GM18951 (cell line): ENCODE data around the gene AREG.

ENCODE experiments used
- POLR2A ChIP-seq: IDR thresholded peaks from 4 replicates; pipeline ENCODE4 v1.6.1; 2011; ENCODE audit warnings: mild to moderate bottlenecking; ENCODE audit not compliant: insufficient read length, insufficient read depth; ENCODE audit errors: extremely low read depth
- in situ Hi-C: fragments of 300-500 bp; cut with MboI; formaldehyde crosslinking; loops from one replicate; pipeline ENCODE4 v1.12.0; 2022; ENCODE audit warnings: low sequenced_read_pairs, mixed read lengths, inconsistent platforms; ENCODE audit not compliant: unreplicated experiment

Gene AREG

DNA sequence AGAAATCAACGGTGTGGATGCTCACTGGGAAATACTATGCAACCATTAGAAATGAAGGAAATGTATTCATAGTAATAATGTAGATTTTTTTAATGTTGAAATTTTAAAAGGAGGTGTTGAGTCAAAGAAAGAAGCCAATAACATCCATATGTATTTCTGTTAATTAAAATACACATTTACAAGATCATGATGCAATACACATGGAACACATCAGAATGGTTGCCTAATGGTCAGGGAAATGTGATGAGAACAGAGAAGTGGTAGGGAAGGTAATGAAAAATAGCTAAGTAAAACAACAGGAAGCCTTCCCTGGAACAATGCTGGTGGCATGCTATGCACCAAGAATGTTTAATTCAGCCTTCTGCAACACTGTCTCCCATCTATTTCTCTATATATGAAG, 18.2 kb downstream of the AREG start:
- in situ Hi-C loops, result no loop called here
- TF ChIP-seq POLR2A, result no peak

- in situ Hi-C loops, result no loop called here
- no peak for TF ChIP-seq POLR2A
These were observed 19.4 kb downstream of the AREG start for GRCh38 chr4:74464291-74464690.

DNA sequence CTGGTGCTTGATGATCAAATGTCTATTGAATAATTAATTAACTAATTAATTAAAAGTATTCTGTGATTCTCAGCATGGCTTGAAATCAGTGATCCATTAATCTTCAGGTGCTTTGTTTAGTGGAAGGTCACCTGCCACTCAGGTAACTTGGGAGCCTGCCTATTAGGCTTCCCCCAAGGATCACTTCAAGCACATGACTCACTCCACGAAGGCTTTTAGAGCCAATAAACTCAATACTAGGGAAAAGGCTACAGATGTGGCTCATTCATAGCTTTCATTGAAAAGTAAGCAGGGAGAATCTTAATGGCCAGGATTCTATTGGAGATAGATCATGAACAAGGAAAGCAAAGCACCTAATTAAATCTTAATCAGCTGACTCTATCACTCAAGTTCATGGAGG, 21.3 kb downstream of the AREG start:
- in situ Hi-C loops, result no loop called here

DNA sequence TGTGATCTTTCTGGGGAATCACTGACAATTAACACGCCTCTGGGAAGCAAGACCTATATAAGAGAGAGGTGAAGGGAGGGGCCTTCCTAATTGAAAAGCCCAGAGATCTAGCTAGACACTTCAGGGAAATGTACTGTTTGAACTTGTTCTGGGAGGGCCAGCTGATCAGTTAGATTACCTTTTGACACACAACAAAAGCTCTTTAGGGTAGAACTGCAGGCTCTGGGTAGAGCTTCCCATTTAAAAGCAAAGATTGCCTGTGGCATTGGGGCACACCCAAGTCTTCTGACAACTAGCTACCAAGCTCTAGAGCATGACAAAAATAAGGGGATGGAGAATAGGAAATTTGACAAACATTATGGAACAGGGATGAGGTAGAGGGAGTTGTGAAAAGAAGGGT, 26.3 kb downstream of the AREG start:
- TF ChIP-seq POLR2A, result no peak
- in situ Hi-C loops, result no loop called here

More for the DNA sequence above, 21.3 kb downstream of the AREG start:
- no peak for TF ChIP-seq POLR2A

DNA sequence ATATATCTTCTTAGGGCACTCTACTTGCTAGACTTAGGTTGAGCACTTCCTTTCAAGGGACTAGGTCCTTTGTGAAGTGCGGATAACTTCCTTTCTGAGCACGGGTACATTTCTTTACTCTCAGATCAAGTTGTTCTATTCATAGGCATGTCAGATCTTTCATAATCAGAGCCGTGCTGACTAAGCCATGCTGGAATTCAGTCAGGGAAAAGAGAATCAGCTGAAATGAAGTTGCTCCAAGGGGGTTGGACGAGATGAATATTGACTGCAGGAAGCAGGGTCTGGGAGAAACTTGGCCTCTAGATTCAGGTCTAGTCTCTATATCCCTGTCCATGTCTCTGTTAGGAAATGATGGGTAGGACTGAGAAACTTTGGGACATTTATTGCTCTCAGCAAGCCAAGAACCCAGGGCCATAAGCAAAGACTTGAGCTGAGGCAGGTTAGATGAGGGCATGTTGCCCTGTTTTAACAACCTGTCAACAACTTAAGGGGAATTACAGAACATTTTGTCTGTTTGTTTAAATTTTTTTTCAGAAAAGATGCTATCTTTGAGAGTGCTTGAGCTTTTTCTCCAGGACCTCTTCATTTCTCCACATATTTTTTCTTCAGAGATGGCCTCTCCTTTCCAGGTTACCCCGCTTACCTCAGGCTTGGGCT, 28.3 kb downstream of the AREG start:
- TF ChIP-seq POLR2A, result no peak
- in situ Hi-C loops, result no loop called here

DNA sequence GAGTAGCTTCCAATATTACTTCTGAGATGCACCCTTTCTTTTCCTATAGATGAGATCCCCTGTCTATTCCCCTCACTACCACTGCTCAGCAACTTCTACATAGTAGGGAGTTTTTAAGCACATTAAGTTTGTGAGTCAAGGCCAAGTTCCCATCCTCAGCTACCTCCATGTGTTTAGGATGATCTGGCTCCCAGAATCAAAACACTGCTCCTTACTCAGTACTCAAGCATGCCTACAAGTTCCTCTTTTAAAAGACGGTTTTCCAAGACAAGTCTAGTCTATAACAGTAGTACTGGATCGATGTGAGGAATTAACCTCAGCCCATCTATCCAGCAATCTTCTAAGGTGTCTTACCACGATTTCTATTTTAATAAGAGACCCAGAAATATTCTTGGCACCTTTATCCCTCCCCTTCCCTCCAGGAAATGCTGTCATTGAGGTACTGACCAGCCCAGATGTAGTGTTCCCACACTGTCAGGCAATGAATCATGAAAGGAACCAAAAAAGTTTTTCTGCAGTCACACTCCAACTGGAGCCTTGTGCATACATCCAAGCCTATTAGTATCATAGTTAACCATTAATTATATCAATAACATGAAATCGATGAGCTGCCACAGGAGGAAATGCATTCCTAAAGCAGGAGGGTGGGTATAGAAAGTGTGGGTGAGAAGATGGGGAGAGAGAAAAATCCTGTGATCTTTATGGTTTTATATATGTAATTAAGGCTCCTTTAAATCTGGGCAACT, 29.6 kb downstream of the AREG start:
- TF ChIP-seq POLR2A, result no peak
- in situ Hi-C loops, result no loop called here

DNA sequence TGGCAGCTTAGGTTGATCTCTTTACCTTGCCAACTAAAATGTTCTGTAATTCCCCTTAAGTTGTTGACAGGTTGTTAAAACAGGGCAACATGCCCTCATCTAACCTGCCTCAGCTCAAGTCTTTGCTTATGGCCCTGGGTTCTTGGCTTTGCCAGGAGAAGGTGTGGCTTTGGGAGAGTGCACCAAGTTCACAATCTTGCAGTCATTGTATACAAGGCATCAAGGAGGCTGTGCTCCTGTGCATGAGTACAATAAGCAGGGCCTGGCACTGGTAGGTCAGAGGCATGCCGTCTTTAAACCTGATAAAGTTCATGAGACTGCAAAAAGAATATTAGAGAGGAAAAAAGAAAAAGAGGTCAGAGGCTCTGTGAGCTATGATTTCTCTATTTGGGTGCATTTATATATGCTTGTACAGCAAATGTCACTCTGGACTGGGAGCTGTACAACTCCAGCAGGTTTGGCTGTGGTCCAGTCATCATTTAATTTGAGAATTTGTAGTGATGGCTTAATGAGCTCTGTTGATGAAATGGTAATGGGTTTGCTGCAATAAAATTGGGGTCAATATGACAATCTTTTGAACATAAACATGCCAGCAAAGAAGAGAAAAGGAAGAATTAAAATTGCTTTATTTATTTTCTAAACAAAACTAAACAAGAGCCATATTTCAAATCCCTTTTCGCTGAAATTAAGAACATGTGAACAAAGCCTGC, 30.3 kb downstream of the AREG start:
- no peak for TF ChIP-seq POLR2A
- in situ Hi-C loops, result no loop called here

DNA sequence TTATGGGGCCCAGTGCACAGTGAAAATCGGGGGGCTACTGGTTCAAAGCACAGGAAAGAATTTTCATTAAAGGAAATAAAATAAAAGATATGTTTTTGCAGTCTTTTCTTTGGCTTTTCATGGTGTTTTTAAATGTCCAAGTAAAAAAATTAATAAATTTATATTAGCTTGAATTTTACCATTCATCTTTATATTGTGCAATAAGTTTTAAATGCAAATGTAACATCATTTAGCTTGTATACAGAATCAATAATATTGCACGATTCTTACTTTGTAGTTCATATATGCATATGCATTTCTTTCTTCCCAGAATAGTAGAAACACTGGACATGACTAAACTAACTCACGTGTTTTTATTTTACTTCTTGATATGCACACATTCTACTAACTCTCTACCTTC, 31.0 kb downstream of the AREG start:
- no peak for TF ChIP-seq POLR2A
- in situ Hi-C loops, result no loop called here

DNA sequence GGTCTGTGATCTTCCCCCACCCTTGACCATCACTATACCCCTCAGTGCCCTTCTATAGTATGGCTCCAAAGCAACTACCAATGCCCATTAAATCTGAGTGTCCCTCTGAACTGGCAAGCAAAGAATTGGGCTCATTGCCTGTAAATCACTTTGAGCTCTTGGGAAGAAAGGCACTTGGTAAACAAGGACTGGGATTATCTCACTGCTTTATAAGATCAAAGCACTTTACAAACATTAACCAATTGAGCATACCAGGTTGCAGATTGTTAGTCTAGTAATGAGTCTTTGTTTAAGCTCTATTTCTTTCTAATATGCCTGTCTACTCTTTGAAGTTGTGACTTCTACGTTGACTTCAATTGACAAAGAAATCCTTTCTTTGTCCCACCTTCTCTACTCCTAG, 34.1 kb downstream of the AREG start:
- in situ Hi-C loops, result no loop called here
- no peak for TF ChIP-seq POLR2A

- in situ Hi-C loops, result no loop called here
- TF ChIP-seq POLR2A, result no peak
These were observed 35.3 kb downstream of the AREG start for GRCh38 chr4:74480267-74480666.

- in situ Hi-C loops, result no loop called here
- TF ChIP-seq POLR2A, result no peak
These were observed 37.1 kb downstream of the AREG start for GRCh38 chr4:74481891-74482609.

DNA sequence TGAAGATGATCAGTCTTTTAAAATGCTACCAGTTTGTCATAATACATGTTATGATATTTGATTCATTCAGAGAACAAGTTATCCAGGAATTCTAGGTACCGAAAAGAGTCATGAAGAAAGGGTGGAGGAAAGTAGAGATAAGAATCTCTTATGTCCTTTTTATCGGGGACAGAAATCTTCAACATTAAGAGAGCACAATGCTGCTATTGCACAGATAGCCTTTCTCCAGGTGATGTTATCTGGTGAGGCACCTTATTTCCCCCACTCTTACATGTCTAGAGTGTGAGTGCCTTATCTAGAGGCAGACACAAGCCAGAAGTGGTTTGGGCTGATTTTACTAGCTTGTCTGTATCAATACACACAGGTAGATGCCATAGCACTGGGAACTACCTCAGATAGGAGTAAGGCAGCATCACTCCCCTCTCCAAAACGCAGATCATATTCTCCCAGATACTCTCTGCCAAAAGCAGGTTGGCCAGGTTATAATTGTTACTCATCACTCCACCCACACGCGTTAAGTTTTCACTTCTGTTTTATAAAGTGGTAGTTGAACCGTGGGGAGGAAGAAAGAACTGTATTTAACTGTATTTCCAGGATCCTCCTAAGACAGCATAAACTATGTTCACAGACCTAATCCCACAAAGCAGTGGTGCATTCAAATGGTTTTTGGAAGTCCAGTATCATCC, 38.4 kb downstream of the AREG start:
- in situ Hi-C loops, result no loop called here
- TF ChIP-seq POLR2A, result no peak

GRCh38 chr4:74486905-74487304, 42.0 kb downstream of the AREG start:
- no peak for TF ChIP-seq POLR2A
- in situ Hi-C loops, result no loop called here
